ENCODE measurements around the gene NPR1. TPM values are rescaled to one million over a fixed set of nuclear protein-coding genes. Genes with fewer than 3 reads are reported as not detected.

Gene NPR1
- total and polyA plus RNA-seq, 4 donors, result 2.8 to 15.8 (median 8.7) TPM

DNA sequence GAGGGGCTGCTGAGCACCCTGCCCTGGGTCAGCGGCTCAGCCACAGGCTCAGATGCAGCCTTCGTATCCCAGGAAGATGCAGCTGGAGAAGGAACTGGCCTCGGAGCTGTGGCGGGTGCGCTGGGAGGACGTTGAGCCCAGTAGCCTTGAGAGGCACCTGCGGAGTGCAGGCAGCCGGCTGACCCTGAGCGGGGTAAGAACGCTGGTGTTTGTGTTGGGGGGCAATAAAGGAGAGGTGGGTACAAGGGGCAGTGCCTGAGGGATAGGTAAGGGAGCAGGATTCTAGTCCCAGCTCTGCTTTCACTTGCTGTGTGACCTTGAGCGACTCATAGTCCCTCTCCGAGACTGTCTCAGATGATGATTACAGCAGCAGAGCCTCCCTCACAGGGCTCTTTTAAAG is 6.4 kb downstream of the NPR1 start:
- Histone ChIP-seq H3K36me3 (ENCODE audit: control insufficient read depth in 4 of 4, insufficient read depth in 3 of 4, low read depth in 1 of 4, low read length in 3 of 4) (no peaks in the 10 kb centered on the region), H3K4me1 (ENCODE audit: control insufficient read depth in 4 of 4, insufficient read depth in 4 of 4, low read length in 3 of 4) (no peaks in the 10 kb centered on the region), H3K9ac (ENCODE audit: low read depth in 1 of 2, low read length in 2 of 2) (no peak overlapping the region), H3K27ac (ENCODE audit: low read depth in 1 of 2, low read length in 2 of 2) (no peak overlapping the region), H3K4me3 (ENCODE audit: low read depth in 1 of 3, low read length in 3 of 3) (no peak overlapping the region), H3K9me3 (ENCODE audit: control insufficient read depth in 4 of 4, low read length in 3 of 4) (no peaks in the 10 kb centered on the region), H3K27me3 (ENCODE audit: control insufficient read depth in 4 of 4, insufficient read depth in 4 of 4, low read length in 3 of 4) (no peaks in the 10 kb centered on the region)
- DNase-seq (ENCODE audit: low spot score), result no peak
- 87% methylated on average over 12 of the region's 12 CpGs for WGBS
- no peak for TF ChIP-seq JUND (IDR thresholded peaks at IDR 0.05)
- no peak for TF ChIP-seq RAD21 (IDR thresholded peaks at IDR 0.05)
- TF ChIP-seq, protein P1, sequence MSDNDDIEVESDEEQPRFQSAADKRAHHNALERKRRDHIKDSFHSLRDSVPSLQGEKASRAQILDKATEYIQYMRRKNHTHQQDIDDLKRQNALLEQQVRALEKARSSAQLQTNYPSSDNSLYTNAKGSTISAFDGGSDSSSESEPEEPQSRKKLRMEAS (IDR thresholded peaks at IDR 0.05), result no peak
- no peak for TF ChIP-seq EGR1 (IDR thresholded peaks at IDR 0.05; ENCODE audit: low read depth in 2 of 2)
- no peak for TF ChIP-seq SP1 (IDR thresholded peaks at IDR 0.05)
- TF ChIP-seq FOXA2 (IDR thresholded peaks at IDR 0.05), result no peak
- TF ChIP-seq HNF4A (conservative IDR thresholded peaks at IDR 0.05), result no peak
- no peak for TF ChIP-seq CTCF (IDR thresholded peaks at IDR 0.05; ENCODE audit: low read depth, low read length, missing input control)
- TF ChIP-seq RXRA (IDR thresholded peaks at IDR 0.05), result no peak
- TF ChIP-seq, protein P2, sequence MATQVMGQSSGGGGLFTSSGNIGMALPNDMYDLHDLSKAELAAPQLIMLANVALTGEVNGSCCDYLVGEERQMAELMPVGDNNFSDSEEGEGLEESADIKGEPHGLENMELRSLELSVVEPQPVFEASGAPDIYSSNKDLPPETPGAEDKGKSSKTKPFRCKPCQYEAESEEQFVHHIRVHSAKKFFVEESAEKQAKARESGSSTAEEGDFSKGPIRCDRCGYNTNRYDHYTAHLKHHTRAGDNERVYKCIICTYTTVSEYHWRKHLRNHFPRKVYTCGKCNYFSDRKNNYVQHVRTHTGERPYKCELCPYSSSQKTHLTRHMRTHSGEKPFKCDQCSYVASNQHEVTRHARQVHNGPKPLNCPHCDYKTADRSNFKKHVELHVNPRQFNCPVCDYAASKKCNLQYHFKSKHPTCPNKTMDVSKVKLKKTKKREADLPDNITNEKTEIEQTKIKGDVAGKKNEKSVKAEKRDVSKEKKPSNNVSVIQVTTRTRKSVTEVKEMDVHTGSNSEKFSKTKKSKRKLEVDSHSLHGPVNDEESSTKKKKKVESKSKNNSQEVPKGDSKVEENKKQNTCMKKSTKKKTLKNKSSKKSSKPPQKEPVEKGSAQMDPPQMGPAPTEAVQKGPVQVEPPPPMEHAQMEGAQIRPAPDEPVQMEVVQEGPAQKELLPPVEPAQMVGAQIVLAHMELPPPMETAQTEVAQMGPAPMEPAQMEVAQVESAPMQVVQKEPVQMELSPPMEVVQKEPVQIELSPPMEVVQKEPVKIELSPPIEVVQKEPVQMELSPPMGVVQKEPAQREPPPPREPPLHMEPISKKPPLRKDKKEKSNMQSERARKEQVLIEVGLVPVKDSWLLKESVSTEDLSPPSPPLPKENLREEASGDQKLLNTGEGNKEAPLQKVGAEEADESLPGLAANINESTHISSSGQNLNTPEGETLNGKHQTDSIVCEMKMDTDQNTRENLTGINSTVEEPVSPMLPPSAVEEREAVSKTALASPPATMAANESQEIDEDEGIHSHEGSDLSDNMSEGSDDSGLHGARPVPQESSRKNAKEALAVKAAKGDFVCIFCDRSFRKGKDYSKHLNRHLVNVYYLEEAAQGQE (IDR thresholded peaks at IDR 0.05), result no peak
- no peak for TF ChIP-seq HNF4G (IDR thresholded peaks at IDR 0.05)
- TF ChIP-seq ATF3 (IDR thresholded peaks at IDR 0.05), result no peak
- TF ChIP-seq TAF1 (conservative IDR thresholded peaks at IDR 0.05), result no peak
- no peak for TF ChIP-seq ZBTB33 (IDR thresholded peaks at IDR 0.05)
- no peak for TF ChIP-seq FOXA1 (IDR thresholded peaks at IDR 0.05)
- no peak for TF ChIP-seq GABPA (IDR thresholded peaks at IDR 0.05 in 1 of 2, conservative IDR thresholded peaks at IDR 0.05 in 1 of 2)
- TF ChIP-seq NR2F2 (IDR thresholded peaks at IDR 0.05), result no peak
- no peak for TF ChIP-seq YY1 (IDR thresholded peaks at IDR 0.05)

Data from liver (tissue), 9 donors.